HG03159 (cell line): Measurements from ENCODE around the gene MARCHF7.

ENCODE experiments used
- ATAC-seq: cut with Tn5 transposase; IDR thresholded peaks from one replicate; pipeline ENCODE4 v1.9.1; 2021; ENCODE audit warnings: mild to moderate bottlenecking, moderate library complexity; ENCODE audit not compliant: unreplicated experiment

The MARCHF7 gene

GRCh38 chr2:159759577-159759976, 47.3 kb downstream of the MARCHF7 start:
- ATAC-seq: no peak

GRCh38 chr2:159760326-159760725, 48.0 kb downstream of the MARCHF7 start:
- no peak for ATAC-seq

- ATAC-seq: no peak
These were observed 49.8 kb downstream of the MARCHF7 start for GRCh38 chr2:159762075-159762474.
